Caki2 (cell line): ENCODE measurements around the gene TEX10. TPM values are rescaled to one million over a fixed set of nuclear protein-coding genes. Genes with fewer than 3 reads are reported as not detected.
A peak's percentile ranks its signal among the peaks of the same experiment; 100 is the strongest.

ENCODE experiments used
- DNase-seq: peaks from one replicate; pipeline ENCODE4 v3.0.0-alpha.2; 2015; ENCODE audit warnings: low read depth
- in situ Hi-C: cut with HindIII; loops from 2 replicates; pipeline ENCODE4 v1.10.0; 2016; ENCODE audit warnings: low sequenced_read_pairs, low pct_unique_long_range_greater_than_20kb, mixed read lengths
- total RNA-seq: library from RNA; depleted of rRNA; stranded (reverse); fragments of >200 nt; shearing (Covaris generic); gene quantifications from 2 replicates; pipeline ENCODE4 v1.2.3, GENCODE V29; 2014; ENCODE audit warnings: low replicate concordance

Gene TEX10
- total RNA-seq, 1 experiment from 2014 or later: 20.6 TPM

GRCh38 chr9:100295240-100295639 is 57.5 kb downstream of the TEX10 start:
- in situ Hi-C loops: no loop called here
- no peak for DNase-seq

GRCh38 chr9:100294806-100295205 is 57.9 kb downstream of the TEX10 start:
- in situ Hi-C loops: no loop called here
- no peak for DNase-seq

DNA sequence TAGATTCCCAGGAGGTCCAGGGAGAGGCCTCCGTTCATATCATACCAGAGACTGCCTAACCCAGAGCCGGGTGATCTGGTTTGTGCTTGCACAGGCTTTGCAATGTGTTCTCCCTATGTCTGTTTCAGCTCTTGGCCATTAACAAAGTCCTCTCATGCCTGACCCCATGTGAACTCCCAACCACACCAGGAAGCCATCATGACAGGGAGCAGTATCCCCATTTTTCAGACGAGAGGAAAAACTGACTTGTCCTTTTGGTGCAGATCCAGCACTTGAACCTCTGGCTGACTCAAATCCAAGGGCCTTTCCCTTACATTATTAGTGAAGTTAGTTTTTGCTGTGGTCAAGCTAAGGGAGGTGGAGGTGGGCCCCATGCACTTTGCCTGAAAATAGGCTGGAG is 58.4 kb downstream of the TEX10 start:
- in situ Hi-C loops: no loop called here
- no peak for DNase-seq

DNA sequence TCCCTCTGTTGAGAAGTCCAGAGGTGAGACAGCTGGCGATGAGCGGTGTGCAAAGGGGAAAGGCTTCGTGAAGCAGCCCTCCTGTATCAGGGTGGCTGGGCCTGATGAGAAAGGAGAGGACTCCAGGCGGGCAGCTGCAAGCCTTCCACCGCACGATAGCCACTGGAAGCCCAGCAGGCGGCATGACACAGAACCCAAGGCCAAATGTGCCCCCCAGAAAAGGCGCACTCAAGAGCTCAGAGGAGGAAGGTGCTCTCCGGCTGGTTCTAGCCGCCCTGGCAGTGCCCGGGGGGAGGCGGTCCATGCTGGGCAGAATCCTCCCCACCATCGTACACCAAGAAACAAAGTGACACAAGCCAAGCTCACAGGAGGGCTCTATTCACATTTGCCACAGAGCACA is 60.3 kb downstream of the TEX10 start:
- in situ Hi-C loops: no loop called here
- no peak for DNase-seq

DNA sequence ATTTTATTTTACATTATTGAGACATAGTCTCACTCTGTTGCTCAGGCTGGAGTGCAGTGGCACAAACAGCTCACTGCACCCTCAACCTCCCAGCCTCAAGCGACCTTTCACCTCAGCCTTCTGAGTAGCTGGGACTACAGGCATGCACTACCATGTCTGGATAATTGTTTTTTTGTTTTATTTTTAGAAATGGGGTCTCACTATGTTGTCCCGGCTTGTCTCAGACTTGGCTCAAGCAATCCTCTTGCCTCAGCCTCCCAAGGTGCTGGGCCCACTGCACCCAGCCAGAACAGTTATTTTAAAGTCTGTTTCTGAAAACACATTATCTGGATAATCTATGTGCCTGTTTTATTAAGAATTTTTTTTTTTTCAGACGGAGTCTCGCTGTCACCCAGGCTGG is 62.0 kb downstream of the TEX10 start:
- DNase-seq: no peak

DNA sequence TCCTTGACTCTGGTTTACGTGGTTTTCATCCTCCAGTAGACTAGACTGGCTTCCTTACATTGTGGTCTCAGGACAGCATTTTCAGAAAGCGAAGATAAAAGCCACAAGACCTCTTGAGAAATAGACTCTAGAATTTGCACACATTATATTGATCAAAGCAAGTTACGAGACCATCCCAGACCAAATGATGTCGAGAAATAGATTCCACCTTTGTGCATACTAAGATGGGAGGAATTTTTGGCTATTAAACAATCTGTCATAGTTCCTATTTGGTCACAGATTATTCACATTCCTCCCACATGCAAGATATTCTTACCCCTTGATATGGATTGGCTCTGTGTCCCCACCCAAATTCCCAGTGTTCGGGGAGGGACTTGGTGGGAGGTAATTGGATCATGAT is 65.6 kb downstream of the TEX10 start:
- in situ Hi-C loops: no loop called here

More for the DNA sequence above, 62.0 kb downstream of the TEX10 start:
- in situ Hi-C loops: no loop called here

GRCh38 chr9:100286257-100286656 is 66.5 kb downstream of the TEX10 start:
- in situ Hi-C loops: no loop called here
- no peak for DNase-seq

More for the DNA sequence above, 65.6 kb downstream of the TEX10 start:
- no peak for DNase-seq

DNA sequence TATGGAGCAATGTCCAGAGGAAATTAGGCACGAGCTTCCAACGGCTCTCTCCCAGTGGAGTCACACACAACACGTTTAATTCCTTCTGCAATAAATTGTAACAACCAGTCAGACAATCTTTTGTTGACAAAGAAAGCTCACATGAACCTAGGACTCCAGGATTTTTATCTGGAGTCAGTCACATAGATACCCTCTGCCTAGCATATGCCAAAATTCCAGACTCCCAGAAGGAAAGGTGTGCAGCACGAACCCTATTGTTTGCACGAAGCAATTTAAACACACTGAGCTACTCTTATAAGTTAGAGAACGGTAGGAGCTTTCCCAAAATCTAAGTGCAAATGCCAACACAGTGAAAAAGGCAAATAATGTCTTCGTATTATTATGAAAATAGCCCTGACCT is 67.1 kb downstream of the TEX10 start:
- DNase-seq: no peak
- in situ Hi-C loops: no loop called here

- no peak for DNase-seq
- in situ Hi-C loops: no loop called here
Measured at GRCh38 chr9:100285080-100285479, 67.7 kb downstream of the TEX10 start.

DNA sequence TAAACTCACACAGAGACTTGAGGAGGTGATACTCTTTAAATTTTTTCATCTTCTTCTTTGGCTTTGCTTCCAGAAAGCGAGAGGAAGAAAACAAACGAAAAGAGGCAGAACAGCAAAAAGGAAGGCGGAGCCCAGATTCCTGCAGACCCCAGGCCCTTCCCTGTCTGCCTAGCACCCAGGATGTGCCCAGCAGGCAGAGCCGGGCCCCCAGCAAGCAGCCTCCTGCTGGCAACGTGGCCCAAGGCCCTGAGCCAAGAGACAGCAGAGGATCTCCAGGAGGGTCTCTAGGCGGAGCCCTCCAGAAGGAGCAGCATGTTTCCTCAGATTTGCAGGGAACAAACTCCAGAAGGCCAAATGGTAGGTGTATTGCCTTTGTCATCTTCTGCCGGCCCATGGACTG is 68.5 kb downstream of the TEX10 start:
- no peak for DNase-seq
- in situ Hi-C loops: no loop called here

GRCh38 chr9:100282388-100282719 is 70.4 kb downstream of the TEX10 start:
- in situ Hi-C loops: no loop called here
- DNase-seq: no peak

GRCh38 chr9:100281676-100282387 is 70.9 kb downstream of the TEX10 start:
- in situ Hi-C loops: no loop called here

DNA sequence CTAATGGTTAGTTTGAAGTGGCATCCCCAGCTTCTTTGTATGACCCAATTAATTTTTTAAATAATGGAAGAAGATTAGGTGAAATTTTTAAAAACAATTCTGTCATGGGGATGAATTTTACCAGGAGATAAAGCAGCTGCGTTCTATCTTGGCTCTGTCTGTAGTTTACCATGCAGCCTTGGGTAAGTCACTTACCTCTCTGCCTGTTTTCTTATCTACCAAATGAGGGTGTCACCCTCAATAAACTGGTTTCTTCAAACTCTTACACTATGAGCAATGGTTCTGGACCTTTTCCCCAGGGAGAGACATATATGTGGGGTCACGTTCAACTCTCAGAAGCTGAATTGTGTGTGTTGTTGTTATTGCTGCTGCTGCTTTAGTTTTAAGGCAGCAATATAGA is 71.7 kb downstream of the TEX10 start:
- DNase-seq: no peak
- in situ Hi-C loops: no loop called here

More at GRCh38 chr9:100281676-100282387, 70.9 kb downstream of the TEX10 start:
- no peak for DNase-seq

GRCh38 chr9:100277166-100277979 is 75.4 kb downstream of the TEX10 start:
- peak; percentile 59 for DNase-seq
- in situ Hi-C loops: no loop called here

DNA sequence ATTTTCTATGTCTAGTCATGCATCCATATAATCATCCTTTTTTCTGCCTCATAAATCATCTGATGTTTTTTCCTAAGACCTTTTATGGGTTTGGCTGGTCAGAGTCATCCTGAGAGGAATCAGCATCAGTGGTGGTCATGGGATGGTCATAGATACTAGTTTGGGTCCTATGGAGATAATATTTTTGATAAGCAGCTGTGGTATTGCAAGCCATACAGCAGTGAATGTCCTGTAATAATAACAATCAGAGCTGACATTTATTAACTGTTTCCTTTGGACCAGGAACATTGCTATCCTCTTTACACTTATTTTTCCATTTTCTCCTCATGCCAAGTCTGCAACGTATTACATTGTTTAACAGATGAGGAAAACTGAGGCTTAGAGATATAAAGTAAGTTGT is 83.1 kb downstream of the TEX10 start:
- no peak for DNase-seq
- in situ Hi-C loops: no loop called here

DNA sequence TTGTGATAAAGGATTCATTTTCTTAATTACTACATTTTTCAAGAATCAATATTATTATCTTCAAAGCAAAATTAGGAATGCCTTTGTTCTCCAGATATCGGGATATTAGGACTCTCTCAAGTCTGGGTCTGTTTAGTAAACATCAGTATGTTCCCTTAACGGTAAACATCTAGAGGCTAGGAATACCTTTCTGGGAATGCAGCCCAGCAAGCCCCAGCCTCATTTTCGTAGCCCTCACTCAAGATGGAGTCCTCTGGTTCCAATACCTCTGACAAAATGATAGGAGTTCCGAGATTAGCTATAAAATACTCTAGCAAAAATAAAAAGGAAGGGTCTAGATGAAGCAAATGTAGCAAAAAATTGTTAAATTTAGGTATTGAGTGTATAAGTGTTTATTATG is 84.5 kb downstream of the TEX10 start:
- in situ Hi-C loops: no loop called here

GRCh38 chr9:100267211-100267610 is 85.5 kb downstream of the TEX10 start:
- in situ Hi-C loops: no loop called here
- DNase-seq: no peak

More for the DNA sequence above, 84.5 kb downstream of the TEX10 start:
- DNase-seq: no peak
